ENCODE measurements around the gene CCS. TPM values are rescaled to one million over a fixed set of nuclear protein-coding genes. Genes with fewer than 3 reads are reported as not detected.

The CCS gene
- total and polyA plus RNA-seq, 2 of the 4 experiments (the other 2 are of a cell fraction), result 20.1 to 53.0 TPM

DNA sequence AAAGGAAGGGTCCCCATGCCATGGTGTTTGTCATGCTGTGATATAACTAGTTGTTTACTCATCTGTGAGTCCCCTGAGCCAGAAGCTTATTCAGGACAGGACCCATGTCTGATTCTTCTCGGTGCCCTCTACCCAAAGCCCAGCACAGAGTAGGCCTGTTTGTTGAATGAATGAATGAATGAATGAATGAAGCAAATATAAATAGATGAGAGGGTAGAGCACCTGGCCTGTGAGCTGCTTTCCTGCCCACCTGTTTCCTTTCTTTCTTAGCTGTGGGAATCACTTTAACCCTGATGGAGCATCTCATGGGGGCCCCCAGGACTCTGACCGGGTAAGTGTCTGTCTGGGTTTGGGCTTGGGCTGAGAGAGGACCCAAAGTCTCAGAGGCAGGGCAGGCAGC is 7.2 kb downstream of the CCS start:
- in situ Hi-C loops (cut with MboI; ENCODE audit: low sequenced_read_pairs) (no loop called here), intact Hi-C loops (cut with micrococcal nuclease) (no loop called here), dilution Hi-C loops (cut with HindIII; ENCODE audit: low sequenced_read_pairs, unreplicated experiment) (no loop called here)
- H3K18ac ChIP-seq (ENCODE audit: low read depth, low read length), result no peak overlapping the region
- no peak overlapping the region for H3K9ac ChIP-seq (ENCODE audit: low read depth, low read length)
- H3K27me3 ChIP-seq (ENCODE audit: control insufficient read depth, insufficient read depth, low read length), result no peaks in the 10 kb centered on the region
- H3K14ac ChIP-seq (replicated peaks; ENCODE audit: low read depth, low read length), result no peak overlapping the region
- peaks cover 14 to 46% of the 10 kb centered on the region in 2 experiments; a peak in 3 of 4 replicates for H3K79me1 ChIP-seq (ENCODE audit: low read depth in 1 of 2, low read length in 2 of 2)
- H4K91ac ChIP-seq (ENCODE audit: insufficient read depth, low read depth, low read length), result no peak overlapping the region
- no peak overlapping the region for H4K5ac ChIP-seq (ENCODE audit: low read depth, low read length)
- POLR2A ChIA-PET (ENCODE audit: unreplicated experiment), result interaction anchor here (0.5 kb wide), 1 partner anchor 31 kb away, joined by 3 read pairs; no protein-coding TSS in a partner anchor
- no peak overlapping the region for H2AK5ac ChIP-seq (ENCODE audit: low read depth, low read length)
- no peaks in the 10 kb centered on the region for H3K9me3 ChIP-seq (ENCODE audit: control insufficient read depth, insufficient read depth, low read length)
- H3K56ac ChIP-seq (ENCODE audit: extremely low read depth, insufficient read depth, low read length), result no peak overlapping the region
- no peak overlapping the region for H3K4ac ChIP-seq (ENCODE audit: low read depth, low read length)
- peaks cover 28% of the 10 kb centered on the region; the same call in 1 of the 2 replicates for H3K9me1 ChIP-seq (ENCODE audit: insufficient read depth, low read length)
- ATAC-seq (ENCODE audit: low read depth) (no peak), DNase-seq (no peak)
- H2BK5ac ChIP-seq (ENCODE audit: low read depth, low read length, poor library complexity, severe bottlenecking), result peak overlapping the region; percentile 6
- no peak overlapping the region for H3K4me2 ChIP-seq (ENCODE audit: low read depth, low read length)
- no peak overlapping the region for H2AFZ ChIP-seq (replicated peaks; ENCODE audit: low read length, poor library complexity)
- TF ChIP-seq RAD21 (IDR thresholded peaks at IDR 0.05; ENCODE audit: low read length) (no peak), NFE2L2 (IDR thresholded peaks at IDR 0.05; ENCODE audit: low read depth, low read length) (no peak), CHD1 (IDR thresholded peaks at IDR 0.05; ENCODE audit: low read depth, low read length) (no peak), USF2 (IDR thresholded peaks at IDR 0.05; ENCODE audit: low read depth, low read length) (no peak), RFX5 (IDR thresholded peaks at IDR 0.05; ENCODE audit: low read depth, low read length) (no peak), RCOR1 (IDR thresholded peaks at IDR 0.05; ENCODE audit: insufficient replicate concordance, low read length) (no peak), MXI1 (IDR thresholded peaks at IDR 0.05; ENCODE audit: borderline replicate concordance, low read depth, low read length) (no peak), ELK1 (IDR thresholded peaks at IDR 0.05; ENCODE audit: borderline replicate concordance, low read depth, low read length) (no peak), BHLHE40 (IDR thresholded peaks at IDR 0.05; ENCODE audit: low read depth, low read length) (no peak), POLR2A (IDR thresholded peaks at IDR 0.05; ENCODE audit: low read depth, low read length) (no peak), CEBPB (IDR thresholded peaks at IDR 0.05; ENCODE audit: low read depth, low read length) (no peak), CTCF (conservative IDR thresholded peaks at IDR 0.05; ENCODE audit: low read depth, low read length) (no peak), SMC3 (IDR thresholded peaks at IDR 0.05; ENCODE audit: low read depth, low read length) (no peak), MAFK (IDR thresholded peaks at IDR 0.05; ENCODE audit: low read depth, low read length) (no peak), FOS (IDR thresholded peaks at IDR 0.05; ENCODE audit: low read depth, low read length) (no peak), MAZ (IDR thresholded peaks at IDR 0.05; ENCODE audit: borderline replicate concordance, low read depth, low read length) (no peak)
- H4K8ac ChIP-seq (ENCODE audit: low read depth in 2 of 2, low read length in 2 of 2), result no peak overlapping the region
- no peak overlapping the region for H2BK120ac ChIP-seq (ENCODE audit: low read depth, low read length)
- H3K36me3 ChIP-seq (ENCODE audit: control insufficient read depth, insufficient read depth, low read length), result peaks cover 35% of the 10 kb centered on the region
- H3K4me1 ChIP-seq (ENCODE audit: control insufficient read depth, insufficient read depth, low read length), result peaks cover 15% of the 10 kb centered on the region
- H3K4me3 ChIP-seq (ENCODE audit: insufficient read depth, low read depth, low read length), result no peak overlapping the region
- WGBS, 2 experiments (ENCODE audit: extremely low coverage in 2 of 2, insufficient read length in 1 of 2), result no CpG with 5 or more reads among the region's 2 CpGs
- peaks cover 25% of the 10 kb centered on the region for H4K20me1 ChIP-seq (ENCODE audit: insufficient read depth, low read length)
- H2BK20ac ChIP-seq (ENCODE audit: low read depth, low read length), result no peak overlapping the region
- H2AK9ac ChIP-seq (replicated peaks; ENCODE audit: low read depth, low read length, poor library complexity), result no peak overlapping the region
- H3K23ac ChIP-seq (ENCODE audit: low read depth, low read length), result no peak overlapping the region
- H2BK15ac ChIP-seq (ENCODE audit: low read depth, low read length), result no peak overlapping the region
- BruUV-seq (replicated peaks), result no TSS peak
- CTCF ChIA-PET, result no interaction called here
- H3K27ac ChIP-seq (ENCODE audit: insufficient read depth, low read length), result no peak overlapping the region

Data from IMR-90 (cell line).